Measurements from ENCODE around the gene ABCF2. TPM values are rescaled to one million over a fixed set of nuclear protein-coding genes. Genes with fewer than 3 reads are reported as not detected.

The ABCF2 gene
- total and polyA plus RNA-seq, 2 of the 13 experiments (the other 11 are each of a cell fraction or from before 2014, with no cell fraction given): 16.3 to 42.5 TPM

DNA sequence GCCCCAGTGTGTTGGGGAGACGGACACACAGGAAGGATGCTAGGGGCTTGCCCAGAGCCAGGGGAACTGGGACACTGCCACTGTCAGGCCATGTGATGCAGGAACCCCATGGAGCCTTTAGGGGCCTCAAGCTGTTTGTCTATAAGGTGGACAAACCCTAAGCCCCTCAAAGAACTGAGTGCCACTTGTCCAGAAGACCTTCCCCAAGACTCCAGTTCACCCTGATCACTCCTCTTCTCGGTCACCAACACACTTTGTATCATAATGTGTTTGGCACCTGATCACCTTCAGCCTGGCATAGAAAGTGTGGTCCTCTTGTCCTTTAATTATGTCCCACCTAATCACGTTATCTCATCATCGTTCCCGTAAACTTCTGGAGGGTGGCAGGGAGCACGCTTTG is 17.4 kb downstream of the ABCF2 start:
- 0 out of 2 replicates have a peak, but pooled peaks cover 3% of the 10 kb centered on the region for H4K20me1 ChIP-seq (ENCODE audit: insufficient read depth, low read length)
- H3K27me3 ChIP-seq (ENCODE audit: control insufficient read depth in 1 of 2, insufficient read depth in 2 of 2, low read length in 2 of 2): peaks cover 4 to 38% of the 10 kb centered on the region in 2 experiments; a peak in 4 of 5 replicates
- no peaks in the 10 kb centered on the region for H3K79me2 ChIP-seq (ENCODE audit: insufficient read depth, low read length)
- H3K9me3 ChIP-seq (ENCODE audit: low read length): no peaks in the 10 kb centered on the region
- peaks cover 6 to 13% of the 10 kb centered on the region in 2 experiments; a peak in 4 of 5 replicates for H3K36me3 ChIP-seq (replicated peaks in 1 of 2; ENCODE audit: control insufficient read depth in 1 of 2, insufficient read depth in 2 of 2, low read length in 2 of 2)
- FAIRE-seq: no peak
- TF ChIP-seq HES4 (CRISPR knock-in tag; IDR thresholded peaks at IDR 0.05; ENCODE audit: borderline replicate concordance) (no peak), NCOA5 (CRISPR knock-in tag; IDR thresholded peaks at IDR 0.05) (no peak), KAT2B (IDR thresholded peaks at IDR 0.05; ENCODE audit: borderline replicate concordance, low read depth, low read length) (no peak), FOXC1 (CRISPR knock-in tag; IDR thresholded peaks at IDR 0.05; ENCODE audit: borderline replicate concordance) (no peak), CBX1 (IDR thresholded peaks at IDR 0.05; ENCODE audit: low read depth) (no peak), ZNF10 (CRISPR knock-in tag; IDR thresholded peaks at IDR 0.05; ENCODE audit: borderline replicate concordance, low read depth) (no peak), PHF21A (CRISPR knock-in tag; IDR thresholded peaks at IDR 0.05) (no peak), ZNF781 (CRISPR knock-in tag; IDR thresholded peaks at IDR 0.05; ENCODE audit: borderline replicate concordance, not compliant biosample characterization) (no peak), ZNF317 (CRISPR knock-in tag; IDR thresholded peaks at IDR 0.05) (no peak), ZNF230 (CRISPR knock-in tag; IDR thresholded peaks at IDR 0.05) (no peak), NR2C2 (CRISPR knock-in tag; IDR thresholded peaks at IDR 0.05; ENCODE audit: borderline replicate concordance) (no peak), HOXA3 (CRISPR knock-in tag; IDR thresholded peaks at IDR 0.05) (no peak), FOXO1 (CRISPR knock-in tag; IDR thresholded peaks at IDR 0.05) (no peak), ZHX1 (CRISPR knock-in tag; IDR thresholded peaks at IDR 0.05; ENCODE audit: low read depth) (no peak), NFIC (IDR thresholded peaks at IDR 0.05; ENCODE audit: low read length) (no peak), CSRNP1 (CRISPR knock-in tag; IDR thresholded peaks at IDR 0.05) (no peak), ZFP41 (CRISPR knock-in tag; IDR thresholded peaks at IDR 0.05; ENCODE audit: borderline replicate concordance) (no peak)
- CTCF ChIA-PET (ENCODE audit: low intra/inter-chr PET ratio, low total read pairs): no interaction called here
- DNase-seq (ENCODE audit: low spot score): no peak
- BruUV-seq (replicated peaks): no TSS peak
- no peak; the same call in 2 of the 3 replicates for ATAC-seq
- H3K4me2 ChIP-seq (ENCODE audit: low read depth, low read length): no peak overlapping the region
- WGBS (ENCODE audit: low lambda C conversion rate): 53% methylated on average over 5 of the region's 6 CpGs
- H3K4me1 ChIP-seq (ENCODE audit: insufficient read depth, low read length): no peaks in the 10 kb centered on the region
- POLR2A ChIA-PET: no interaction called here
- H3K4me3 ChIP-seq (replicated peaks in 1 of 3; ENCODE audit: insufficient read depth in 1 of 3, low read depth in 2 of 3, low read length in 3 of 3): no peak overlapping the region
- no peak overlapping the region for H3K27ac ChIP-seq (ENCODE audit: extremely low read length, insufficient read depth, low read length)
- no peak overlapping the region for H2AFZ ChIP-seq (ENCODE audit: low read length)
- in situ Hi-C loops (cut with HindIII; ENCODE audit: extremely low pct_ligation_motif_present, low pct_unique_long_range_greater_than_20kb) (no loop called here), intact Hi-C loops (cut with micrococcal nuclease; ENCODE audit: unreplicated experiment) (no loop called here)
- H3K9ac ChIP-seq (ENCODE audit: insufficient read depth, low read depth, low read length): no peak overlapping the region
